Naive thymus-derived CD4-positive, alpha-beta T cell (primary cell): ENCODE data around the gene SLC26A3. TPM values are rescaled to one million over a fixed set of nuclear protein-coding genes. Genes with fewer than 3 reads are reported as not detected.

Experiments used
- ATAC-seq: fragments of 150-1000 bp; cut with Tn5 transposase; 2 replicates; pipeline ENCODE4 v1.10.0; 2021; ENCODE audit warnings: mild to moderate bottlenecking, moderate library complexity
- CTCF ChIA-PET: fragments of 350-600 bp; sonication (Branson Sonifier 250); formaldehyde crosslinking; loops from one replicate; lab custom pipeline; 2021; ENCODE audit warnings: antibody characterized with exemption; lab: Charles Lee
- POLR2A ChIA-PET: fragments of 350-600 bp; sonication (Branson Sonifier 250); formaldehyde crosslinking; loops from one replicate; lab custom pipeline; 2021; ENCODE audit warnings: antibody characterized with exemption, inconsistent platforms; lab: Charles Lee
- DNase-seq, 9 donors: peaks; one replicate each; pipeline versions ENCODE4 v3.0.0 to v3.0.0-alpha.2; 2020 to 2022; ENCODE audit warnings: mixed read lengths in 1 of 9
- H3K27ac ChIP-seq: one replicate; pipeline ENCODE4 v1.7.0; 2013; ENCODE audit warnings: mild to moderate bottlenecking, low read depth, low read length, moderate library complexity
- H3K27me3 ChIP-seq, 2 donors: one replicate each; pipeline ENCODE4 v1.7.0; 2013; ENCODE audit warnings: low read length in 2 of 2, mild to moderate bottlenecking in 2 of 2, moderate library complexity in 2 of 2; ENCODE audit not compliant: control insufficient read depth in 2 of 2, insufficient read depth in 2 of 2
- H3K36me3 ChIP-seq, 3 experiments: 1 replicate in 2 of 3; 2 replicates in 1 of 3; pipeline ENCODE4 v1.7.0; 2013; ENCODE audit warnings: low read length in 3 of 3, mild to moderate bottlenecking in 3 of 3, moderate library complexity in 1 of 3; ENCODE audit not compliant: insufficient read depth in 3 of 3, control insufficient read depth in 2 of 3
- H3K4me1 ChIP-seq, 2 donors: one replicate each; pipeline ENCODE4 v1.7.0; 2013; ENCODE audit warnings: low read length in 2 of 2, mild to moderate bottlenecking in 2 of 2, moderate library complexity in 1 of 2; ENCODE audit not compliant: control insufficient read depth in 2 of 2, insufficient read depth in 2 of 2
- H3K4me3 ChIP-seq: 2 replicates; pipeline ENCODE4 v1.7.0; 2013; ENCODE audit warnings: mild to moderate bottlenecking, low read length
- H3K9me3 ChIP-seq, 3 experiments: 1 replicate in 2 of 3; 2 replicates in 1 of 3; pipeline ENCODE4 v1.7.0; 2013; ENCODE audit warnings: low read length in 3 of 3; ENCODE audit not compliant: control insufficient read depth in 2 of 3
- H3K27ac Mint-ChIP-seq, 9 donors: one replicate each; pipeline ENCODE4 v1.8.0; 2020 to 2022; ENCODE audit warnings: mixed read lengths in 9 of 9, mild to moderate bottlenecking in 8 of 9, moderate library complexity in 5 of 9, inconsistent platforms in 2 of 9
- H3K27me3 Mint-ChIP-seq, 5 donors: one replicate each; pipeline ENCODE4 v1.8.0; 2021 to 2022; ENCODE audit warnings: mixed read lengths in 5 of 5, mild to moderate bottlenecking in 1 of 5
- H3K36me3 Mint-ChIP-seq, 5 donors: one replicate each; pipeline ENCODE4 v1.8.0; 2020 to 2022; ENCODE audit warnings: mixed read lengths in 5 of 5, mild to moderate bottlenecking in 3 of 5, inconsistent platforms in 1 of 5
- H3K4me1 Mint-ChIP-seq, 7 donors: one replicate each; pipeline ENCODE4 v1.8.0; 2020 to 2022; ENCODE audit warnings: mixed read lengths in 7 of 7, mild to moderate bottlenecking in 3 of 7, inconsistent platforms in 1 of 7
- H3K4me3 Mint-ChIP-seq, 10 donors: one replicate each; pipeline ENCODE4 v1.8.0; 2020 to 2022; ENCODE audit warnings: mild to moderate bottlenecking in 10 of 10, mixed read lengths in 10 of 10, moderate library complexity in 6 of 10, inconsistent platforms in 2 of 10
- H3K9me3 Mint-ChIP-seq, 11 donors: one replicate each; pipeline ENCODE4 v1.8.0; 2020 to 2022; ENCODE audit warnings: mixed read lengths in 11 of 11, mild to moderate bottlenecking in 4 of 11, inconsistent platforms in 1 of 11, moderate library complexity in 1 of 11
- intact Hi-C, 2 donors: fragments of 100-400 bp; cut with micrococcal nuclease; formaldehyde crosslinking; loops; one replicate each; pipeline ENCODE4 v1.15.1; 2023
- polyA plus RNA-seq, 2 donors: library from polyadenylated mRNA; unstranded; fragments of 300-500 nt; fragmentation: Illumina TruSeq; gene quantifications; one replicate each; pipeline ENCODE4 v1.2.3, GENCODE V29; 2021
- total RNA-seq, 6 experiments: library from RNA in 5 of 6; stranded (reverse) in 5 of 6; gene quantifications; 1 replicate in 5 of 6; 2 replicates in 1 of 6; pipeline ENCODE4 v1.2.3 and lab custom pipeline; 2021 to 2026

The SLC26A3 gene
- total and polyA plus RNA-seq, 7 experiments from 2014 or later = not detected

- Histone ChIP-seq H3K27me3 (no peaks in the 10 kb centered on the region), H3K36me3 (no peaks in the 10 kb centered on the region), H3K4me3 (no peak overlapping the region), H3K27ac (no peak overlapping the region), H3K4me1 (peaks cover 0 to 3% of the 10 kb centered on the region in 2 donors), H3K9me3 (no peaks in the 10 kb centered on the region)
- ATAC-seq = no peak
- H3K36me3 Mint-ChIP-seq = no peaks in the 10 kb centered on the region
- ChIA-PET POLR2A (interaction anchor here (1.1 kb wide), 1 partner anchor 86 kb away, joined by 4 read pairs; no protein-coding TSS in a partner anchor), CTCF (interaction anchor here (1.2 kb wide), 1 partner anchor 87 kb away, joined by 3 read pairs; no protein-coding TSS in a partner anchor)
- H3K4me1 Mint-ChIP-seq = peaks cover 0 to 23% (median 11%) of the 10 kb centered on the region in 7 donors
- peaks cover 0 to 17% (median 0%) of the 10 kb centered on the region in 5 donors for H3K27me3 Mint-ChIP-seq
- H3K4me3 Mint-ChIP-seq = no peak overlapping the region
- intact Hi-C loops = no loop called here
- no peak overlapping the region for H3K27ac Mint-ChIP-seq
- no peaks in the 10 kb centered on the region for H3K9me3 Mint-ChIP-seq
- DNase-seq = no peak
Observed at GRCh38 chr7:107788216-107788615, 14.8 kb downstream of the SLC26A3 start.

DNA sequence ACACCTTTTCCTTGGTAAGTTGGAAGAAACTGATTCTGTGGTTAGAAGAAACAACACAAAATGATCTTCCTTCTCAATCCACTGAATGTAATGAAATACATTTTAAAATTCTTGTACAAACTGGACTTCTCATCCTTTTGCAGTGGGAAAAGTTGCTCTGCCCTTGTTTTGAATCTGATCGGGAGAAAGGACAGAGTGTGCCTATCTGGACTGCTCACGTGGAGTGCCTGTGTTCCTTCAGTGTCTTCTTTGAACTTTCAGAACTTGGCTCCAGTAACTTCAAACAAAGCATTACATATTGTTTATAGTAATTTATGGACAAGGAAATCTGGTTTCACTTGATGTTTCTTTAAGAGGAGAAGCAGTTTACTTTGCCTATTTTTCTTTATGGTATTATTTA, 17.1 kb downstream of the SLC26A3 start:
- Mint-ChIP-seq H3K27me3 (peaks cover 0 to 16% (median 0%) of the 10 kb centered on the region in 5 donors), H3K4me1 (peaks cover 0 to 23% (median 11%) of the 10 kb centered on the region in 7 donors), H3K36me3 (no peaks in the 10 kb centered on the region), H3K27ac (no peak overlapping the region), H3K4me3 (peak overlapping the region in 1 of 10 donors; percentile 50), H3K9me3 (no peaks in the 10 kb centered on the region)
- DNase-seq (no peak), ATAC-seq (no peak)
- H3K4me1 ChIP-seq = peaks cover 0 to 3% of the 10 kb centered on the region in 2 donors
- H3K36me3 ChIP-seq = no peaks in the 10 kb centered on the region
- H3K4me3 ChIP-seq = no peak overlapping the region
- H3K9me3 ChIP-seq = no peaks in the 10 kb centered on the region
- intact Hi-C loops = no loop called here
- no peaks in the 10 kb centered on the region for H3K27me3 ChIP-seq
- POLR2A ChIA-PET = no interaction called here
- CTCF ChIA-PET = no interaction called here
- no peak overlapping the region for H3K27ac ChIP-seq

- Mint-ChIP-seq H3K4me1 (peaks cover 0 to 23% (median 11%) of the 10 kb centered on the region in 7 donors), H3K36me3 (no peaks in the 10 kb centered on the region), H3K4me3 (peak overlapping the region in 1 of 10 donors; percentile 47), H3K27me3 (peaks cover 0 to 11% (median 0%) of the 10 kb centered on the region in 5 donors), H3K9me3 (no peaks in the 10 kb centered on the region), H3K27ac (peak overlapping the region in 1 of 9 donors; percentile 23)
- no peaks in the 10 kb centered on the region for H3K27me3 ChIP-seq
- ChIA-PET CTCF (interaction anchor here (1.2 kb wide), 1 partner anchor 59 kb away, joined by 3 read pairs; no protein-coding TSS in a partner anchor), POLR2A (interaction anchor here (0.6 to 0.7 kb wide), 2 partner anchors 15 to 88 kb away, joined by 4 read pairs; no protein-coding TSS in a partner anchor)
- ATAC-seq (no peak), DNase-seq (no peak)
- no peaks in the 10 kb centered on the region for H3K36me3 ChIP-seq
- H3K4me1 ChIP-seq = peaks cover 0 to 3% of the 10 kb centered on the region in 2 donors
- no peaks in the 10 kb centered on the region for H3K9me3 ChIP-seq
- no peak overlapping the region for H3K4me3 ChIP-seq
- intact Hi-C loops = no loop called here
- H3K27ac ChIP-seq = no peak overlapping the region
Observed at GRCh38 chr7:107785170-107785569, 17.9 kb downstream of the SLC26A3 start.

- H3K27ac ChIP-seq = no peak overlapping the region
- ChIA-PET POLR2A (no interaction called here), CTCF (no interaction called here)
- no peaks in the 10 kb centered on the region for H3K36me3 ChIP-seq
- Mint-ChIP-seq H3K36me3 (no peaks in the 10 kb centered on the region), H3K4me1 (peaks cover 0 to 23% (median 11%) of the 10 kb centered on the region in 7 donors), H3K4me3 (no peak overlapping the region), H3K27me3 (peaks cover 0 to 9% (median 0%) of the 10 kb centered on the region in 5 donors), H3K27ac (no peak overlapping the region), H3K9me3 (no peaks in the 10 kb centered on the region)
- ATAC-seq = no peak
- no peaks in the 10 kb centered on the region for H3K9me3 ChIP-seq
- H3K4me1 ChIP-seq = peaks cover 0 to 3% of the 10 kb centered on the region in 2 donors
- intact Hi-C loops = no loop called here
- no peaks in the 10 kb centered on the region for H3K27me3 ChIP-seq
- H3K4me3 ChIP-seq = no peak overlapping the region
- DNase-seq = no peak
Observed at GRCh38 chr7:107783648-107784047, 19.4 kb downstream of the SLC26A3 start.

GRCh38 chr7:107782374-107782773, 20.6 kb downstream of the SLC26A3 start:
- no peak for DNase-seq
- H3K4me3 Mint-ChIP-seq = no peak overlapping the region
- ChIA-PET POLR2A (no interaction called here), CTCF (no interaction called here)
- H3K27me3 Mint-ChIP-seq = peaks cover 0 to 9% (median 0%) of the 10 kb centered on the region in 5 donors
- Histone ChIP-seq H3K27ac (no peak overlapping the region), H3K4me3 (no peak overlapping the region), H3K36me3 (no peaks in the 10 kb centered on the region), H3K9me3 (no peaks in the 10 kb centered on the region), H3K27me3 (no peaks in the 10 kb centered on the region), H3K4me1 (peaks cover 0 to 3% of the 10 kb centered on the region in 2 donors)
- H3K36me3 Mint-ChIP-seq = no peaks in the 10 kb centered on the region
- no peak overlapping the region for H3K27ac Mint-ChIP-seq
- no peaks in the 10 kb centered on the region for H3K9me3 Mint-ChIP-seq
- intact Hi-C loops = no loop called here
- ATAC-seq = no peak
- peaks cover 0 to 20% (median 11%) of the 10 kb centered on the region in 7 donors for H3K4me1 Mint-ChIP-seq

- Histone ChIP-seq H3K4me1 (no peaks in the 10 kb centered on the region), H3K27ac (no peak overlapping the region), H3K9me3 (no peaks in the 10 kb centered on the region), H3K27me3 (no peaks in the 10 kb centered on the region), H3K4me3 (no peak overlapping the region), H3K36me3 (no peaks in the 10 kb centered on the region)
- no peak for ATAC-seq
- DNase-seq = no peak
- ChIA-PET CTCF (no interaction called here), POLR2A (no interaction called here)
- Mint-ChIP-seq H3K4me1 (no peaks in the 10 kb centered on the region), H3K9me3 (no peaks in the 10 kb centered on the region), H3K27me3 (peaks cover 0 to 4% (median 0%) of the 10 kb centered on the region in 5 donors), H3K36me3 (no peaks in the 10 kb centered on the region), H3K4me3 (no peak overlapping the region), H3K27ac (no peak overlapping the region)
- intact Hi-C loops = no loop called here
Observed at GRCh38 chr7:107779647-107780099, 23.4 kb downstream of the SLC26A3 start.

DNA sequence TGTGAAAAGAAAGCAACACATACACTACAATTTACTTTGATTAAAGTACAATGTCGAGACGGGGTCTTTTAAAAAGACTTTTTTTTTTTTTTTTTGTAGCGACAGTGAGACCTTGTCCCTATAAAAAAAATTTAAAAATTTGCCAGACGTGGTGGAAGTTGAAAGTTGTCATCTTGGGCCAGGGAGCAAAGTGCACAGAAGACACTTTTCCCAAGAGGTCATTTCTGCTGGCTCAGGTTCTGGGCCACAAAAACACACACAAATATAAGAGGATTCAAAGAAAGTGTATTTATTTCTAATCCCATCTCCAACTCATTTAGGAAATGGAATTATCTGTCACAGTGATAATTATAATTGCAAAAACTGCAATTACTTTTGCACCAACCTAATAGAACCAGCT, 24.7 kb downstream of the SLC26A3 start:
- H3K4me3 Mint-ChIP-seq = no peak overlapping the region
- CTCF ChIA-PET = no interaction called here

More for the DNA sequence above, 24.7 kb downstream of the SLC26A3 start:
- Histone ChIP-seq H3K4me1 (no peaks in the 10 kb centered on the region), H3K36me3 (no peaks in the 10 kb centered on the region), H3K27ac (no peak overlapping the region), H3K27me3 (no peaks in the 10 kb centered on the region), H3K9me3 (no peaks in the 10 kb centered on the region), H3K4me3 (no peak overlapping the region)
- DNase-seq (no peak), ATAC-seq (no peak)
- POLR2A ChIA-PET = no interaction called here
- H3K27me3 Mint-ChIP-seq = peaks cover 0 to 4% (median 0%) of the 10 kb centered on the region in 5 donors
- no peaks in the 10 kb centered on the region for H3K9me3 Mint-ChIP-seq
- H3K27ac Mint-ChIP-seq = no peak overlapping the region
- intact Hi-C loops = no loop called here
- no peaks in the 10 kb centered on the region for H3K4me1 Mint-ChIP-seq
- no peaks in the 10 kb centered on the region for H3K36me3 Mint-ChIP-seq
